Activated CD4-positive, alpha-beta T cell treated with anti-CD3 and anti-CD28 coated beads, Interleukin-2, amount 10 ng/mL, durations not matched to agents 24 days and 14 days (primary cell): ENCODE data around the gene CUX1. TPM values are rescaled to one million over a fixed set of nuclear protein-coding genes. Genes with fewer than 3 reads are reported as not detected.
A peak's percentile ranks its signal among the peaks of the same experiment; 100 is the strongest.

Experiments
- DNase-seq: peaks from one replicate; pipeline ENCODE4 v3.0.0; 2022
- H3K27ac Mint-ChIP-seq: one replicate; pipeline ENCODE4 v1.8.0; 2022; ENCODE audit warnings: mild to moderate bottlenecking, mixed read lengths
- H3K27me3 Mint-ChIP-seq: one replicate; pipeline ENCODE4 v1.8.0; 2022; ENCODE audit warnings: mixed read lengths
- H3K36me3 Mint-ChIP-seq: one replicate; pipeline ENCODE4 v1.8.0; 2022; ENCODE audit warnings: low read depth, mild to moderate bottlenecking, mixed read lengths
- H3K4me1 Mint-ChIP-seq: one replicate; pipeline ENCODE4 v1.8.0; 2021; ENCODE audit warnings: mixed read lengths
- H3K4me3 Mint-ChIP-seq: one replicate; pipeline ENCODE4 v1.8.0; 2022; ENCODE audit warnings: mild to moderate bottlenecking, moderate library complexity, mixed read lengths
- H3K9me3 Mint-ChIP-seq: one replicate; pipeline ENCODE4 v1.8.0; 2021; ENCODE audit warnings: mixed read lengths
- intact Hi-C: fragments of 100-400 bp; cut with micrococcal nuclease; formaldehyde crosslinking; loops from one replicate; pipeline ENCODE4 v1.15.1; 2023
- total RNA-seq: library from RNA; stranded (reverse); gene quantifications from 2 replicates; pipeline ENCODE4 v1.2.3, GENCODE V29; 2022

CUX1 gene
- total RNA-seq, 1 donor from 2014 or later = 31.5 TPM

GRCh38 chr7:101942603-101943210, 125.3 kb downstream of the CUX1 start:
- intact Hi-C loops = no loop called here
- H3K4me1 Mint-ChIP-seq = no peaks in the 10 kb centered on the region
- no peak overlapping the region for H3K4me3 Mint-ChIP-seq
- no peaks in the 10 kb centered on the region for H3K9me3 Mint-ChIP-seq
- no peak overlapping the region for H3K27ac Mint-ChIP-seq
- DNase-seq = no peak
- H3K36me3 Mint-ChIP-seq = no peaks in the 10 kb centered on the region
- H3K27me3 Mint-ChIP-seq = no peaks in the 10 kb centered on the region

GRCh38 chr7:101943306-101943705, 125.9 kb downstream of the CUX1 start:
- H3K27ac Mint-ChIP-seq = no peak overlapping the region
- DNase-seq = no peak
- no peaks in the 10 kb centered on the region for H3K4me1 Mint-ChIP-seq
- intact Hi-C loops = no loop called here
- H3K27me3 Mint-ChIP-seq = no peaks in the 10 kb centered on the region
- no peaks in the 10 kb centered on the region for H3K36me3 Mint-ChIP-seq
- H3K9me3 Mint-ChIP-seq = no peaks in the 10 kb centered on the region
- no peak overlapping the region for H3K4me3 Mint-ChIP-seq

- no peaks in the 10 kb centered on the region for H3K36me3 Mint-ChIP-seq
- no peaks in the 10 kb centered on the region for H3K27me3 Mint-ChIP-seq
- intact Hi-C loops = no loop called here
- no peak for DNase-seq
- H3K27ac Mint-ChIP-seq = no peak overlapping the region
- H3K9me3 Mint-ChIP-seq = no peaks in the 10 kb centered on the region
- H3K4me1 Mint-ChIP-seq = no peaks in the 10 kb centered on the region
- H3K4me3 Mint-ChIP-seq = no peak overlapping the region
Observed at GRCh38 chr7:101943889-101944600, 126.6 kb downstream of the CUX1 start.

GRCh38 chr7:101944611-101945010, 127.2 kb downstream of the CUX1 start:
- DNase-seq = no peak
- no peak overlapping the region for H3K27ac Mint-ChIP-seq
- no peak overlapping the region for H3K4me3 Mint-ChIP-seq
- no peaks in the 10 kb centered on the region for H3K9me3 Mint-ChIP-seq
- no peaks in the 10 kb centered on the region for H3K36me3 Mint-ChIP-seq
- H3K4me1 Mint-ChIP-seq = no peaks in the 10 kb centered on the region
- intact Hi-C loops = no loop called here
- H3K27me3 Mint-ChIP-seq = no peaks in the 10 kb centered on the region

GRCh38 chr7:101945034-101945758, 127.8 kb downstream of the CUX1 start:
- Mint-ChIP-seq H3K4me1 (no peaks in the 10 kb centered on the region), H3K4me3 (no peak overlapping the region), H3K27ac (no peak overlapping the region), H3K36me3 (no peaks in the 10 kb centered on the region), H3K9me3 (no peaks in the 10 kb centered on the region), H3K27me3 (no peaks in the 10 kb centered on the region)
- DNase-seq = no peak
- intact Hi-C loops = no loop called here

GRCh38 chr7:101947899-101948298, 130.5 kb downstream of the CUX1 start:
- Mint-ChIP-seq H3K4me3 (no peak overlapping the region), H3K4me1 (peaks cover 2% of the 10 kb centered on the region), H3K9me3 (no peaks in the 10 kb centered on the region), H3K36me3 (no peaks in the 10 kb centered on the region), H3K27me3 (no peaks in the 10 kb centered on the region), H3K27ac (no peak overlapping the region)
- intact Hi-C loops = no loop called here
- no peak for DNase-seq

GRCh38 chr7:101948650-101949049, 131.2 kb downstream of the CUX1 start:
- no peak for DNase-seq
- Mint-ChIP-seq H3K27ac (no peak overlapping the region), H3K36me3 (no peaks in the 10 kb centered on the region), H3K4me3 (no peak overlapping the region), H3K27me3 (no peaks in the 10 kb centered on the region), H3K4me1 (peaks cover 8% of the 10 kb centered on the region), H3K9me3 (no peaks in the 10 kb centered on the region)
- intact Hi-C loops = no loop called here

- intact Hi-C loops = no loop called here
- Mint-ChIP-seq H3K4me3 (no peak overlapping the region), H3K27me3 (no peaks in the 10 kb centered on the region), H3K9me3 (no peaks in the 10 kb centered on the region), H3K36me3 (no peaks in the 10 kb centered on the region), H3K27ac (no peak overlapping the region), H3K4me1 (peaks cover 12% of the 10 kb centered on the region)
- no peak for DNase-seq
Observed at GRCh38 chr7:101950450-101951119, 133.2 kb downstream of the CUX1 start.

GRCh38 chr7:101951757-101952156, 134.3 kb downstream of the CUX1 start:
- no peaks in the 10 kb centered on the region for H3K27me3 Mint-ChIP-seq
- H3K4me1 Mint-ChIP-seq = peaks cover 12% of the 10 kb centered on the region
- intact Hi-C loops = no loop called here
- H3K36me3 Mint-ChIP-seq = no peaks in the 10 kb centered on the region
- H3K27ac Mint-ChIP-seq = peak overlapping the region; percentile 41
- H3K4me3 Mint-ChIP-seq = no peak overlapping the region
- no peak for DNase-seq
- no peaks in the 10 kb centered on the region for H3K9me3 Mint-ChIP-seq

- Mint-ChIP-seq H3K9me3 (no peaks in the 10 kb centered on the region), H3K4me1 (peaks cover 12% of the 10 kb centered on the region), H3K4me3 (no peak overlapping the region), H3K27me3 (no peaks in the 10 kb centered on the region), H3K36me3 (no peaks in the 10 kb centered on the region), H3K27ac (peak overlapping the region; percentile 70)
- no peak for DNase-seq
- intact Hi-C loops = loop anchor here (1.0 kb wide), 1 partner anchor 28 kb away; no protein-coding TSS in a partner anchor
Observed at GRCh38 chr7:101952355-101953247, 135.2 kb downstream of the CUX1 start.

GRCh38 chr7:101953248-101953819, 135.9 kb downstream of the CUX1 start:
- DNase-seq = no peak
- Mint-ChIP-seq H3K4me1 (peaks cover 12% of the 10 kb centered on the region), H3K9me3 (no peaks in the 10 kb centered on the region), H3K36me3 (no peaks in the 10 kb centered on the region), H3K27me3 (no peaks in the 10 kb centered on the region), H3K27ac (peak overlapping the region; percentile 70), H3K4me3 (no peak overlapping the region)
- intact Hi-C loops = loop anchor here (1.0 kb wide), 1 partner anchor 29 kb away; no protein-coding TSS in a partner anchor

GRCh38 chr7:101954499-101954898, 137.1 kb downstream of the CUX1 start:
- Mint-ChIP-seq H3K36me3 (no peaks in the 10 kb centered on the region), H3K27ac (no peak overlapping the region), H3K4me3 (no peak overlapping the region), H3K4me1 (peaks cover 12% of the 10 kb centered on the region), H3K27me3 (no peaks in the 10 kb centered on the region), H3K9me3 (no peaks in the 10 kb centered on the region)
- DNase-seq = no peak
- intact Hi-C loops = no loop called here

GRCh38 chr7:101956130-101956529, 138.7 kb downstream of the CUX1 start:
- intact Hi-C loops = no loop called here
- no peak for DNase-seq
- no peak overlapping the region for H3K27ac Mint-ChIP-seq

More at GRCh38 chr7:101956130-101956529, 138.7 kb downstream of the CUX1 start:
- Mint-ChIP-seq H3K4me3 (no peak overlapping the region), H3K4me1 (peaks cover 12% of the 10 kb centered on the region), H3K9me3 (no peaks in the 10 kb centered on the region), H3K36me3 (no peaks in the 10 kb centered on the region), H3K27me3 (no peaks in the 10 kb centered on the region)
